GM21529 (cell line): Measurements from ENCODE around the gene LPCAT3.

Source experiments
- ATAC-seq: cut with Tn5 transposase; IDR thresholded peaks from one replicate; pipeline ENCODE4 v1.9.1; 2021; ENCODE audit not compliant: unreplicated experiment

Gene LPCAT3

DNA sequence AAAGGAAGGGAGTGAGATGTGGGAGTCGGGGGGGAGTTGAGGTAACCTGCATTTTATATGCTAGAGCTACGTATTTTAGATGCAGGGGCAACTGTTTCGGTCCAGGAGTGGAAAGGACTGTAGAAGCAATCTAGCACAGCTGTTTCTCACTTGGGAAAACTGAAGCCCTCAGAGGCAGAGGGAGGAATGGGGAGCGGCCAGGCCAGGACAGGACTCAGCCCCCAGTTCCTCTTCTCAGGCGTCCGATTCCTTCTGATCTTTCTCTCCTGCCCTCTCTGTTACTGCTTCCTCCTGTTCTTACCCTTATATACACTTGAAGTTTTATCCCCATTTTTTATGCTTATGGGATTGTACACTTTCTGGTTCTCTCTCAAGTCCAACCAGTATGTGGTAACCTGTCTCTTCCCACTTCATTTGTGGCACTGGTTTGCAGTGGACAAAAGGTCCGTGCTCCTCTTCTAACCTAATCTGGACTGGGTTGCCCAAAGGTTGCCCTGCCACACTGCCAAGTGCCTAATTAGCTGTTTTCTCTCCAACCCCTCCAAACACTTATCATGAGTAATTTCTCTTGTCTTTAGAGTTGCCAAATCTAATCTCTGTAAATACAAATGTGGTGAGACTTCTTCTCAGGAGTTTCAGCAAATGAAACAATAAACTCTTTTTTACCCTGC is 16.2 kb downstream of the LPCAT3 start:
- ATAC-seq, result no peak

DNA sequence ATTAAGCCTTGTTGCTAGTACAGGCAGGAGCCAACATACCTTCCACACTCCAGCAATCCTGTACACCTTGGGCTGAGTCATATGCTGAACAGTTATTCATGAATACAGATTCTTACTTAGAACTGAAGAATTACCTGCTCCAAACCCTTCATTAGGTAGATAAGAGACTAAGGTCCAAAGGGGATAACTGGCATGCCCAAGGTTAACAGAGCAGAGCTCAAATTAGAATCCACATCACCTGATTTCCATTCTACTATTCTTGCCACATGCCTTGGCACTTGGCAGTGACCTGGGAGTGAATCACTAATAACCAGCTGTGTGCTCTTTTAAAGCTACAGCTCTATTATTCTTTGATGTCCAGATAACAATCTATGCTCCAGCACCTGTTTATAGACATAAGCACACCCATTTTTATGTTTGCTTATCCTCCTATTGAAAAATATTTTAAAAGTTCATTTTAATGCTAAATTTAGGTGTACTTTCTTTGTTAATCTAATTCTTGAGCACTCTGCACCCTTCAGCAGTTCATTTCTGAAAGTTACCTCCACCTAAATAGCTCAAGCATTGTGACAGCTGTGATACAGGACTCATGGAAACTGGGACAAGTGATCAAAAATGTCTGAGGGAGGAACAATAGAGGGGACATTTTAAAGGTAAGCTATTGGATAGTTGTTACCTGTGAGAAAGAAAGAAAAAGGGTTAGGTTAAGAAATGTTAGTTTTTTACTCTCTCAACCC is 19.4 kb downstream of the LPCAT3 start:
- no peak for ATAC-seq

DNA sequence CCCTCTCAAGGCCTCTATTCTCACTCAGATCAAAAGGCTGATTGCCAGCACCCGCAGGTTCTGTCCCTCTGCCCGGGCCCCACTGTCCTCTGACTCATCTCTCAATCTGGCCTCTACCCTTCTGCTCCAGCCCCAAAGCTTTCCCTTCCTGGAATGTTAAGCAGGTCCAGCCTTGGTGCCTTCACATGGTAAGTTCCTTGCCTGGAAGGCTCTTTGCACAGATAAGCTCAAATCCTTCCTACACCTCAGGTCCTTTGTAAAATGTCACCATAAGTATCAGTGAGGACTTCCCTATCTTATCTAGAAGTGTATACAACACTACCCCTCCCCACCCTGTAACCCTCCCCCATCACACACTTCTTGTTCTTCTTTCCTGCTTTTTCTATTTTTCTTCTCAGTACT is 22.2 kb downstream of the LPCAT3 start:
- ATAC-seq, result no peak

DNA sequence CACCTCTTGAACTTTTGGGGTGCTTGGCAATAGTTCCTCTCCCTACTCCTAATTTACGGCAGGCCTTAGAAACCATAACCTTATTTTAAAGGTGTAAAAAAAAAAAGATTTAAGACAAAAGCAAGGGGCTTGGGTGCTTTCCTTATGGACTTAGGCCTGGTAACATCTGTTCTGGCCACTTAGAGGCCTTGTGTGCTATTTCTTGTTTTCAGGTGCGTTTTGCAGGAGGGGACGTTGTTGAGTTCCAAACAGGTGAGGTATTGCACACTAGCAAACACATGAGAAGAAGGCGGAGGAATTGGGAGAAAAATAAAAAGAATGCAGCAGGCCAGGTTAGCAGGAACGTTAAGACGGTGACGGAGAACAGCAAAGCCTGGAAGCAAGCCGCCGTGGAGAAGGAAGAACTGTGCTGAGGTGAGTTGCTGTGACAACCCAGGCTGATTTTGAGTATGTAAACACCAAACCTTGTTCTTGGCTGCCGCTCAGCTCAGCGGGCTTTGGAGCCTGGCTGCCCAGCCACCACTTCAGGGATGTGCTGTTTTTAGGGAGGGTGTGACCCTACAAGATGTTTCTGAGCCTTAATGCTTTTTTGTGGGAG is 30.2 kb downstream of the LPCAT3 start:
- ATAC-seq, result no peak

DNA sequence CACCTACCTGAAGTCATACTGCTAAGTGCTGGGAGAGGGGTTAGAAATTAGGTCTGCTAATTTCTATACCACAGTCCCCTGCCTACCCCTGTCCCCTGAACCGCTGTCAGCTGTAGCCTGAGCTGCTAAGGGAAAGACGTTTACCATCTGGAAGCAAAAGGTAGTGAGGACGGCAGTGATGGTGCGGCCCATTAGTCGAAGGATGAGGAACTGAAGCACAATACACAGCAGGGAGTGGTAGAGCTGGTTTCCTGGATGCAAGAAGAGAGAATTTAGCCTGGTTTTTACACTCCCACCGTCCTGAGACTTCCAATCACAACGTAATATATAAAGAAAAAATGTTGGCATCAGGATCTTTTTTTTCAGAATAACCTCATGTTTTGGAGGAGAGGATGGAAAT is 35.7 kb downstream of the LPCAT3 start:
- ATAC-seq, result no peak

DNA sequence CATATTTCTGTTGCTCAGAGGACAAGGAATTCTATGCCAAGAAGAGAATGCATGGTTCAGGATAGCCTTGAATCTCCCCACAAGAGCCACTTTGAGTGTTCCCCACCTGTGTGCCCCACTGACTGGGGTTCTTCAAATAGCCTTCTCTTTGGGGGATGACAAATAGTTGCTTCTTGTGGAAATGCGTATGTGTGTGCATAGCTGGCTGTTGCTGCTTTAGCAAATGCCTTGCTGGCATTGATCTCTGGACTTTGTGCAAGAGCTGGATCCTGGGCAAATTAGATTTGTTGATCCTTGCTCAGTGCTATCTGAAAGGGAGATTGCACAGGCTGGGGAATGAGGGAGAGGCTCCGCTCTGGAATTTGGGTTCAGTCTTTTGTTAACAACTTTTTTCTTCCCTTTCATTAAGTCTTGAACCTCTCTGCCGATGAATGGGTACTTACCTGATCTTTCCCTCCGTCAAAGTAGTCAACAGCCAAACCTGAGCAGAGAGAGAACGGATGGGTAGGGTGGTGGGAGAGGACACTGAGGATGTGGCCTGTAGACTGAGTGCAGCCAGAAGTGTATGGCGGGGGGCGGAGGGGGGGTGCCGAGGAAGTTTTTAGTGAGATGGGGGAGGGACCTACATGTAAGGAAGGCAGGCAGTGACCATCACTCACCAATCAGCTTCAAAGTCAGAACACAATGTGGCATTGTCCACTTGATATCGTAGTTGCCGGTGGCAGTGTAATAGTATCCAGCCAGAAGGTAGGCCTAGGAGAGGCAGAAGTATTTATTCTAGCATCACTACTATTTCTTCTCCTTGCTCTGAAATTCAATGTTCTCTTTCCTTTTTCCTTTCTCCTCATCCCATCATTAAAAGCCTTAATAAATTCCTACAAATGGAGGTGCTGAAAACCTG is 36.9 kb downstream of the LPCAT3 start:
- no peak for ATAC-seq

DNA sequence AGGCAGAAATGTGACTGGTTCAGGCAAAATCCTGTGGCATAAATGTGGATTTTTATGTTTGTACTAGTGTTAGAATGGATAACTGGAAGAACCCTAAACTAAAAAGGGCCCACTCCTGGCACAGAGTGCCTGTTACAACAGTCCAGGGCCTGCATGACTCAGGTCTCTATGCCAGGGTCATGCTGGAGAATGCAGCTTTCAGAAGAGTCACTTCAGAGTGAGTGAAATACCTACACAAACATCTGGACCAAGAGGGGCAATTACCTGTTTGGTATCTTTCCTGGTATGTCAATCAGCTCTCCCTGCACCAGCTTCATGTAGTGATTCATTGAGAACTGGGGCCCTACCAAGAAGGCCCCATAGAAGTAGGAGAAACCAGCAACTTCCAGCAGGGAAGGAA is 37.5 kb downstream of the LPCAT3 start:
- no peak for ATAC-seq

DNA sequence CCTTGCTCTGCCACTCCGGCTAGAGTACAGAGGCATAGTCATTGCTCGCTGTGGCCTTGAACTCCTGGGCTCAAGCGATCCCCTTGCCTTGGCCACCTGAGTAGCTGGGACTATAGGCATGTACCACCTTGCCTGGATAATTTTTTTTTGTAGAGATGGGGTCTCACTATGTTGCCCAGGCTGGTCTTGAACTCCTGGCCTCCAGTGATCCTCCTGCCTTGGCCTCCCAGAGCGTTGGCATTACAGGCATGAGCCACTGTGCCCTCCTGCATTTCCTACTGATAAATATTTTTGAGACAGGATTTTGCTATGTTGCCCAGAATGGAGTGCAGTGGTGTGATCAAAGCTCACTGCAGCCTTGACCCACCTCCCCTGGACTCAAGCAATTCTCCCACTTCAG is 38.2 kb downstream of the LPCAT3 start:
- no peak for ATAC-seq

DNA sequence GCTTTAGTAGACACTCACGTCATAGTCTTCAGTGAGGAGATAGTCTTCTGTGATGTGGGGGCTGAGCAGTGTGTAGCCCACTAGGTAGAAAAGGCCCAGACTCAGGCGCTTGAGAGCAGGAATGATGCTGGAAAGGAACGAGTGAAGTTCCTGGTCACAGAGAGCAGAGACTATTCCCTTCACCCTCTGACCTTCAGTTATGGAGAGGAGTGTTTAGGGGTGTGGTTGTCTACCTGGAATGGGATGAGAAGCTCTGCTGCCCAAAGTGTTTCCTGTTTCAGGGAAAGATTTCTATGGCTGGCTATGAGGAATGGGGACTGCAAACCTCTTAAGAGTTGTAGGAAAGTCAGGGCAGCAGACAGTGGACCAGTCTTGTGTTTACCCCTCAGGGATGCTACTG is 38.8 kb downstream of the LPCAT3 start:
- no peak for ATAC-seq

DNA sequence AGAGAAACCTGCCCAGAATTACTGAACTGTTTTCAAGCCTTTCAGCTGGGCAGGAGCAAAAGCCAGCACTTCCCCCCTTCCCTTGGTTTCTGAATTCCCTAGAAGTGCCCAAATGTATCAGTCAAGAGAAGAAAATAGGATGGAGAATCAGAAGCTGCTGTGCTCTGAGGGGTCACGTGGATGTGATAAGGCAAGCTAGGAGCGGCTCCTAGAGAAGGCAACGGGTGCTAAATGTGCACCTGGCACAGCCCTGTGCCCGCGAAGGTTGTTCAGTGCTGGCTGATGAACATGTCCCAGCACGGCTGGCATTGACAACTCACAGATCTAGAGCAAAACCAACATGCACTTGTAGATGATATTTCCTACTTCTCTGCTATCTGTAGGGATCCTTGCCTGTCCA is 39.3 kb downstream of the LPCAT3 start:
- ATAC-seq, result no peak

DNA sequence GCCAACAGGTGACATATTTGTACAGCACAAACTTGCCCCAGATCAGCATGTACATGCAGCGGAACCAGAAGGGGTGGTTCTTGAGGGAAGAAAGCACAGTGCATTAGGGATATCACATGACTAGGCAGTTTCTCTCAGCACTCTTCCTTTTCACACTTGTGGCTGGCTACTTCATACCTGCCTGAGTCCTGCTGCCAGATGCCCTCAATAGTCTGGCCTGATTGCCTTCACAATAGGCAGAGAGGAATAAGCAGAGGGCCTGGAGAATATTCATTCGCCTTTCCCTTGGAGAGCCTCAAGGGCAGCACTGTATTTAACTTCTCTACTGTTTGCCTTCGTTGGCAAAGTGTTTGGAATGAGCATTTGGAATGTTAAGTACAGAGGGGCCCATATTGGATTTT is 39.7 kb downstream of the LPCAT3 start:
- ATAC-seq, result no peak

DNA sequence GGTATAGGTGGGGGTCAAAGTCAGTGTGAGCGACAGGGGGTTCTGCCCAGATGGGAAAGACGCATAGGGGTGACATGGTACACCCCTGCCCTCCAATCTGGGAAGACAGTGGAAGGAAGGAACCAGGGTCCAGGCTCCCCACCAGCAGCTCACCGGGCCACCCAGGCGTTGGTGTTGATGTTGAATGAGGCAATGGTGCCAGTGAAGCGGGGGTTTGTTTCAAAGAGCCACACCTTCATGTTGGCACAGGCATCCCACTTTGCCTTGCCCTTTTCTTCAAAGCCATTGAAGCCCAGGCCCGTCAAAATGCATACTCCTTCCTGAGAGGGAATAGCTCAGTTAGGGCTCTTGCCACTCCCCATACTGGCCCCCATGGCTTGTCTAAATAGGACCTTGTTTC is 40.1 kb downstream of the LPCAT3 start:
- ATAC-seq, result no peak

DNA sequence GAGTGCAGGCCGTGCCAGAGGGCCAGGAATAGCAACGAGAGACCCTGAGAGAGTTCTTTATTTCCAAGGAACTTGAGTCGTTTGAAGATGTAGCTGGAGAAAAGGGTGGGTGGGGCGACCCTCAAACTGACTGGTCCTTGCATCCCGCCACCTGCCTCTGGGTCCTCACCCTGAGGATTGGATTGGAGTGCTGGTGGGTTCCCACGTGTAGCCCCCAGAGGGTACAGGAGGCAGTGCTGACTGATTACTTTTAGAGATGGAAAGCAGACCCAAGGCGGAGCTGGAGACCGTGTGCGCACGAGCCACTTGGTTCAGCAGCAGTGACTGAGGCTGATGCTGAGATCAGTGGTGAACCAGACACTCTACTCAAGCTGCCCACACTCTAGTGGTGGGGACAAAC is 40.6 kb downstream of the LPCAT3 start:
- ATAC-seq, result no peak

DNA sequence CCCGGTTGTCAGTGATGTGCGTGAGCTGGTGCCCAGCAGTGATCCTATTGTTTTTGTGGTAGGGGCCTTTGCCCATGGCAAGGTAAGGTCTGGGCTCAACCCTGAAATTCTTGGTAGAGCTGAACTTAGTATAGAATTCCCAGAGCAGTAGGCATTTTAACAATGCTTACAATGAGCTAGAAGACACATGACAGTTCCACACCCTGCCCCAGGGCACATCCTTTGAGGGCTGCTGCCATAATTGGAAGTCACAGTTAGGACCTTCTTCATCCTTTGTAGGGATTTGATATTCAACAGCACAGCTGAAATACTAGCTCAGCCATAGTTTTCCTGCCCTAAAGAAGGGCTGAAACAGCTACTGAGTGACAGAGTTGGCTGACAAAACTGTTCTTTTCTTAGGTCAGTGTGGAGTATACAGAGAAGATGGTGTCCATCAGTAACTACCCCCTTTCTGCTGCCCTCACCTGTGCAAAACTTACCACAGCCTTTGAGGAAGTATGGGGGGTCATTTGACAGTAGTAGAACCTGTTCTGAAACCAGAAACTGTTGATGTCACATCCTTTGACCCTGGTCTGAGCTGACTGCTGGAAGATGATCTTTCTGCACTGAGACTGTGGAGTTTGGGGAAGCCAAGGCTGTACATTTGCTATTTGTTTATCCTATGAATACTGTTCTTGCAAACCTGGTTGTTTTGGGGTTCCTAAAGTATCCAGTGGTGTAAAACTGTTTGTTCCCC is 42.8 kb downstream of the LPCAT3 start:
- no peak for ATAC-seq

DNA sequence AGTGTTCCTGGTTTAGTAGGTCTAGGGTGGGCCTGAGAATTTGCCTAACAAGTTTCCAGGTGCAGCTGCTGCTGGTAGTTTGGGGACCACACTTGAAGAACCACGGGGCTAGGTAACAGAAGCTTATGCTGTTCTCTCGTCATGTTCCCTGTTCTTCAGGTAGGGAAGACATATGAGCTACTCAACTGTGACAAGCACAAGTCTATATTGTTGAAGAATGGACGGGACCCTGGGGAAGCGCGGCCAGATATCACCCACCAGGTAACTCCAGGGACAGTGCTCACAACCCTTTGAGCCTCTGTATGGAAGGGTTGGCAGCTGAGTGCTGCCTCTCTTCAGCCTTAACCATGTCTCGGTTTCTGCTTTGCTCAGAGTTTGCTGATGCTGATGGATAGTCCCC is 44.1 kb downstream of the LPCAT3 start:
- ATAC-seq, result no peak

DNA sequence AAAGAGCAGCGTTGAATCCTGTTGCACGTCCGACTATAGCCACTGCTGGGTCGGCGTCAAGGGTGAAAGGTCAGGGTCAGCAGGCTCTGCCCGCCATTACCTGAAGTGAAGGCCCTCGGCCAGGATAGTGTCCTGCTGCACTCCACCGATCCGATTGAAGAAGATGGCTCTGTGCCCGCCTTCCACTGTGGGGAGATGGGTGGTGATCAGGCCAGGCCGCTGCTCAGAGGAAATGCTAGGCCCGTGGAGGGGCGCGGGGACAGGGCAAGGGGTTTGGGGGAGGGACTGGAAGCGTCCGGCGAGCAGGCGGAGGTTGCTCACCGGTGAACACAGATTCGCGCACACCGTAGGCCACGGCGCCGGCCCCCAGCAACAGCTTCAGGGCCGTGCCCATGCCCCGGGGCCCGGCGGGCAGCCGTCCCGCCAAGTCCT is 48.2 kb downstream of the LPCAT3 start:
- no peak for ATAC-seq

DNA sequence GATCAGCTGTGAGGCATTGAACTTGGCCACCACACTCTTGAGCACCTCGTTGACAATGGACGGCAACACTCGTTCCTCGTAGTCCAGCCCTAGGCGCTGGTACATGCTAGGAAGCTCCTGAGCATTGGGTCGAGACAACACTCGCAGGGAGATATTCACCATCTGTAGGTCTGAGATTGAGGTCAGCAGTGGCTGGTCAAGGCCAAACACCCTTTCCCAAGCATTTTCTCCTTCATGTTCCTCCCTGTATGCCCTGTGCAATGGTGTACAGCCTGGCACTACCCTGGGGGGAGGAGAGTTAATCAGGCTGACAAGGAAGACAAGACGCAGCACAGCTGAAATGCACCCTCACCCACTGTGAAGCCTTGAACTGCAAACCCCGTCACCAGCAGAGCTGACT is 49.9 kb downstream of the LPCAT3 start:
- no peak for ATAC-seq

DNA sequence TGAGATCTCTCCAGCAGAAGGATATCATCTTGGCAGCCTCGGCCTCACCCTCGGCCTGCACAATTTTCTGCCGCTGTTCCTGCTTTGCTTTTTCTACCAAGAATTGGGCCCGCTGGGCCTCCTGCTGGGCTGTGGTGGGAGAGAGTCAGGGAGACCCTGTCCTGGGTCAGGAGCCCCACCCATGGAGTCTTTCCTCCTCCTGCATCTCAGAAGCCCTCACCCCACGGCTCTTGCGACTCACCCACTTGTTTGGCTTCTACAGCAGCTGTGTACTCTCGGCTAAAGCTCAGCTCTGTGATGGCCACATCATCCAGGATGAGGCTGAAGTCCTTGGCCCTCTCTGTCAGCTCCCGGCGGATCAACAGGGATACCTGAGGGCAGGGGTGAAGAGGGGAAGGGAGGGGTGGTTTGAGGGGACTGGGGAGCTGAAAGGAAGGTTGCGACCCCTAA is 50.6 kb downstream of the LPCAT3 start:
- no peak for ATAC-seq

DNA sequence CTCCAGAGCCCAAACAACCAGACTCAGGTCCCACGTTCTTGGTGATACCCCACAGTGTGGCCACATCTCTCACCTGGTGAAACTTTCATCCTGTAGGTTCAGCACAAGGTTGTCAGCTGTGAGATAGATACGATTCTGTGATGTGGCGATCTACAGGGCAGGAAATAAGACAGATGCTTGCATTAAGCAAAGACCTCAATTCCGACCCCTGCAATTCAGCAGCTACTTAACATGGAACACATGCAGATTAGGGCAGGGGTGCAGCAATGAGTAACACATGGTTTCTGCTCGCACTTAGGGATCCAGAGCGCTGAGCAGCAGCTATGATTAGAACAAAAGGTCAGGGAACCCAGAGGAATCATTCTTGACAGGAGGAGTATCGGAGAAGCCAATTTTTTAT is 51.9 kb downstream of the LPCAT3 start:
- no peak for ATAC-seq

DNA sequence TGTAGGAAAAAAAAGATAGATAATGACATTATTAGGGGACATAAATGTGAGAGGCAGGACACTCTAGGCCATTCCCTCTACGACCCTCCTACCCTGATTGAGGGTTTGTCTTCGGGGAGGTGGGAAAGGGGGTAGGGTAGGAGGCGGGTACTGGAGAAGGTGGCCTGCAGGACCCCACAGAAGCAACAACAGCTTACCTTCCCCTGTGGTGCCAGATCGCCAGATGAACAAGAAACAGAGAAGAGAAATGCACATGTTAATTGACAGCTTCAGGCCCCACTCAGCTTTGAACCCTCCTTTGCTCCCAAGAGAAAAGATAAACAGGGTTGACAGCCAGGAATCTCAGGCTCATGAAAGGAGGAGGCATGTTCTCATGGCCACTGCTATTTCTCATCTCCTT is 52.6 kb downstream of the LPCAT3 start:
- ATAC-seq, result no peak
